ENCODE results near the gene DPF3.

The DPF3 gene

DNA sequence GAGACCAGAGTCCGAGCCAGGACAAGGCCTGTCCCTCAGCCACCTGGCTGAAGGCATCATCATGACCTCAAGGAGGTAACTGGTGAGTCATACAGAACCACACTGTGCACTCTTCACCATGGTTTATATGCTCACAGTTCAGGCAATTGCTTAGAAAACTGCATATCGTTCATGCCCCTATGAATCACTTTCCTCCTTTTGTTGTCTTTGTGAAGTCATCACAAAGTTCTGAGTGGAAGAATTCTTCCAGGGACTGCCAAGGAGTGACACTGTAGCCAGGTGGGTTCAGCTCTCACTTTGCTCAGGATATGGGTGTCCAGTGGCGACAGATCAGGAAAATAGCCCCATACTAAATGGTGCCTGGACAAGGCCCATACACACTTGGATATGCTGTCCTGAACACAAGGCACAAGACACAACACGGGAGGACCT lies 92.5 kb downstream of the DPF3 start:
- no peak for DNase-seq (ENCODE audit: low read depth in 2 of 2, low spot score in 1 of 2)

GRCh38 chr14:72800848-72801370 lies 93.0 kb downstream of the DPF3 start:
- no peak for DNase-seq (ENCODE audit: low read depth in 2 of 2, low spot score in 1 of 2)

DNA sequence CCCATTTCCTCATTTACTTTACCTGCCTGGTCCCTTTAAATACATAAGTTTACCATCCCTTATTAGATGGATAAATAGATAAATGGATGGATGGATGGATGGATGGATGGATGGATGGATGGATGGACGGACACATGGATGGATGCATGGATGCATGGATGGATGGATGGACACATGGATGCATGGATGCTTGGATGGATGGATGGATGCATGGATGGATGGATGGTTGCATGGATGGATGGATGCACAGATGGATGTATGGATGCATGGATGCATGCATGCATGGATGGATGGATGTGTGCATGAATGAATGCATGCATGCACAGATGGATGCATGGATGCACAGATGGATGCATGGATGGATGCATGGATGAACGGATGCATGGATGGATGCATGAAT lies 93.6 kb downstream of the DPF3 start:
- DNase-seq (ENCODE audit: low read depth in 2 of 2, low spot score in 1 of 2), result no peak

DNA sequence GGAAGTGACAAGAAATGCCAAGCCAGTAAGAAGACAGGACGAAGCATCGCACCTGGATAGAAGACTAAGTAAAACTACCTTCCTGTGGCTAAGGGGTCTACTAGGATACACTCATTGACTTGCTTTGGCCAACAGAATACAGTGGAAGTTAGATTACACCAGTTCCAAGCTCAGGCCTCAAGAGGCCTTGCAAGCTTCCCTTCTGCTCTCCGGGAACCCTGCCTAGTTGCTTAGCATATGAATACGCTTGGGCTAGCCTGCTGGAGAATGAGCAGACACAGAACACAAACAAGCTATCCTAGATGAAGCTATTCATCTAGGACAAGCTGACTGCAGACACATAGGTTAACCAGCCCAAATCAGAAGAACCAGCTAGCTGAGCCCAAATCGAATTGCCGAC lies 97.0 kb downstream of the DPF3 start:
- DNase-seq (ENCODE audit: low read depth in 2 of 2, low spot score in 1 of 2), result no peak

DNA sequence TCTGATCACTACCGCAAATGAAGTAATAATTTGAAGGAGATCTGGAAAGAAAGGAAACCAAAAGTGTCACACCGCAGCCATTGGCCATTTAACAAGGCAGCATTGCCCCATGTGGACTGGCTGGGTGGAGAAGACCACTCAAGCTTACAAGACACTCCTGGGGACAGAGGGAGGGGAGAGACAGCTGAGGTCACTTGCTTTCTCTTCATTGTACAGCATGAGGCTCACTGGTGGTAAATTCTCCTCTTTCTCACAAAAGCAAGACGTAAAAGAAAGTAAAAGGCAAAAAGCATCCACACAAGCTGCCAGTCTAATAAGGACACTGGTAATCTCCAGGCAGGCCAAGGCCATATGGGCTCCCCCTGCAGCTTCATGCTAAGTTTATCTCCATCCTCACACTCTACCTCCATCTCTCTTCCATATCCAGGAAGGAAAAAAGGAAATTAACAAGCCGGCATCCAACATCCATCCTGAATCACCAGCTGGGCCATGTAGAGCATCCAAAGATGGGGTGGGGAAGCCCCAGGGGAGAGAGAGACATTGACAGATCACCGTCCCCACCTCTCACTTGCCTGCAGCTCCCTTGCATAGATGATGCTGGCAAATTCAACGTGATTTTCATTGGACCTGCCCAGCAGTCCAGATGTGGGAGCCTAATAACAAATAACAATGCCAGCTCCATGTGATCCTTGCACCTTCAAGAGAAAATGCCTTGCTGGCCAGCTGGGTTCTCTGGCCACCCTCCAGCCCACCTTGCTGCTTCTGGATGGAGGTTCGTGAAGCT lies 100.6 kb downstream of the DPF3 start:
- no peak for DNase-seq (ENCODE audit: low read depth in 2 of 2, low spot score in 1 of 2)

GRCh38 chr14:72792051-72792788 lies 101.7 kb downstream of the DPF3 start:
- DNase-seq (ENCODE audit: low read depth in 2 of 2, low spot score in 1 of 2), result no peak

- DNase-seq (ENCODE audit: low read depth in 2 of 2, low spot score in 1 of 2), result no peak
Observed at GRCh38 chr14:72790887-72791566, 102.9 kb downstream of the DPF3 start.

- DNase-seq (ENCODE audit: low read depth in 2 of 2, low spot score in 1 of 2), result no peak
Observed at GRCh38 chr14:72788972-72789728, 104.8 kb downstream of the DPF3 start.

GRCh38 chr14:72788255-72788654 lies 105.6 kb downstream of the DPF3 start:
- no peak for DNase-seq (ENCODE audit: low read depth in 2 of 2, low spot score in 1 of 2)

DNA sequence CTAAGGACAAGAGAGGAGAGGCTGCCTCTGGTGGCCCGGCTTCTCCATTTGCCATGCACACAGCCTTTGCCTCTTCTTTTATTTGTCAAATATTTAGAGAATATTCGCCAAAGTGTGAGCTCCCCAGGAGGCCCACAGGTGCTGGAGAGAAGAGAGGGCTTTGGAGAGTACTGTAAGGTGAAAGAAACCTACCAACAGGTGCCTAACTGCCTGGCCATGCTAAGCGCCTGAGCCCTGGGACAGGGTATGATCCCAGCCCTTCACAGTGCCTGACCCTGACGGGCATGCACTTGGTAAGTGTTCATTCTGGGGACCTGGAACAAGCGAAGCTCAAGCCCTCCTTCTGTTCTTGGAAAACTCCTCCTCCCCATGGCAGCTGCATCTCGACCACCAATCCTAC lies 106.1 kb downstream of the DPF3 start:
- no peak for DNase-seq (ENCODE audit: low read depth in 2 of 2, low spot score in 1 of 2)

GRCh38 chr14:72786378-72787350 lies 107.2 kb downstream of the DPF3 start:
- DNase-seq (ENCODE audit: low read depth in 2 of 2, low spot score in 1 of 2), result no peak

DNA sequence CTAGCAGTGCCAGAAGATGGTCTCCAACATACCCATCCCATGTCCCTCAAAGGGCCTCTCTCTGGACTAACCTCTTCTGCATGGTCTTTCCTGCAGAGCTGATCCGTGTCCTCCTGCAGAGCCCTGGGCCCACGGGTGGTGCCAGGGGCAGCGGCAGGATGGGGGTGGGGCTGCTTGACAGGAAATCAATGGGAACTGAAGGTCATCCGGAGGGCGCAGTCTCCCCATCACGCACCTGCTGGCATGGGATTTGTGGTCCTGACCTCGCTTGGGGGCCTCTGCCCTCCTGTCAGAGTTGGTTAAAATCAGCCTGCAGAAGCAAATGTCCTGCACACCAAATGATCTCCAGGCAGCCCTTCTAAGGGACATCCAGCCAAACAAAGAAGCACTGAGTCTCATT lies 110.2 kb downstream of the DPF3 start:
- no peak for DNase-seq (ENCODE audit: low read depth in 2 of 2, low spot score in 1 of 2)

DNA sequence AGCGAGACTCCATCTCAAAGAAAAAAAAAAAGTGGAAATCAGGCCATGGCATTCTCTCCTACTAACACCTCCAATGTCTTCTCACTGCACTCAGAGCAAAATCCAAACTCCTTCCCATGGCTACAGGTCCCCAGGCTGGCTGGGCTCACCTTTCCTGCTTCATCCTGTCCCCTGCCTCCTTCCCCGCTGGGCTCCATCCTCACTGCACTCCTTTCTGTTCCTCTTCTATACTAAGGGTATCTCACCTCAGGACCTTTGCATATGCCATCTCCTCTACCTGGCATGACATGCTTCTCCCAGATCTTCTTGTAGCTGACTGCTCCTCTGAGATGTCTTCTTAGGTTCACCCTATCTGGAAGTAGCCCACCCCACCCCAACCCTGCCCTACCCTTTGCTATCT lies 111.1 kb downstream of the DPF3 start:
- no peak for DNase-seq (ENCODE audit: low read depth in 2 of 2, low spot score in 1 of 2)

- DNase-seq (ENCODE audit: low read depth in 2 of 2, low spot score in 1 of 2), result no peak
Observed at GRCh38 chr14:72781561-72782508, 112.1 kb downstream of the DPF3 start.

DNA sequence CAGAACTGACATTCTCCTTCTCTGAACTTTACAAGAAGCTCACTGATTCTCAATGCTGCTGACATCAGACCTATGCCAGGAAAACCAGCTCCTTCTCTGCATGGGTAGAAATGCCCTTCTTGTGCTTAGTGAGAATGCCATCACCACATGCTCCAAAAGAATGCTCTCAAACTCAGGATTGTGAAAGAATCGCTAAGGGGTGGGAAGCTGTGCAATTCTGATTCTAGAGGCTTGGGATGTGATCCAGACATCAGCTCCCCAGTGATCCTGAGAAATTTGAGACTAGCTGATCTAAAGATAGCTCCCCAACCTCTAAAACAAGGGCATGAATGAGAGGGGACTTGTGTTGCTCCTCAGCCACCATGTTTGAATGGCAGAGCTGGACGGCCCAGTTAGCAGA lies 113.2 kb downstream of the DPF3 start:
- no peak for DNase-seq (ENCODE audit: low read depth in 2 of 2, low spot score in 1 of 2)

- no peak for DNase-seq (ENCODE audit: low read depth in 2 of 2, low spot score in 1 of 2)
Observed at GRCh38 chr14:72779679-72780078, 114.2 kb downstream of the DPF3 start.

- DNase-seq (ENCODE audit: low read depth in 2 of 2, low spot score in 1 of 2), result no peak
Observed at GRCh38 chr14:72777636-72778035, 116.3 kb downstream of the DPF3 start.

DNA sequence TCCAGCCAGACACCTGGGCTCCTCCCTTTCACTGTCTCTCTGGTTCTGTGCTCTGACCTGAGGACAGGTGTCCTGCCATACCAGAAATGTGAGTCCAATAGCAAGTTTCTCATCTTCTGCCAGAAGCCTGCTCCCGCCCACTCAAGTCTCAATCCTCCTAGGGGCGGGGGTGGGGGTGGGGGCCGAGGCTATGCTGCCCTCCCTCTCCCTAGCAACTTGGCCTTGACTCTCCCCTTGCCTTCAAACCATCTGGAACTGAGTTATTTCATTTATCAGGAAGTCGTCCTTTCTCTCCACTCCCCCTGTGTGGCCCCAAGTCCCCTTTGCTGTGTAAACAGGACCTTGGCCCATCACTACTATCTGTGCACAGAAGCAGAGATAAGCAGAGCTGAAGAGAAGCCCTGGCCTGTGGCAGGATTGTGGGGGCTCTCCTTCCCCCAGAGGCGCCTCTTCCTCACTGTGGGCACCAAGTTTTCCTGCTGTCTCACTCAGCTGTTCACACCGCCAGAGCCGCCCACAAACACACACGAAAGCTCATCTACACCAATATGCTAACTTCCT lies 117.1 kb downstream of the DPF3 start:
- no peak for DNase-seq (ENCODE audit: low read depth in 2 of 2, low spot score in 1 of 2)

Data from stimulated activated CD8-positive, alpha-beta memory T cell treated with anti-CD3 and anti-CD28 coated beads, Interleukin-4, amount 100 ng/mL, for 1 hour (primary cell).